ENCODE measurements around the gene MSH3. TPM values are rescaled to one million over a fixed set of nuclear protein-coding genes. Genes with fewer than 3 reads are reported as not detected.

The MSH3 gene
- total RNA-seq, 2 experiments from 2014 or later: 23.0 to 23.4 TPM

GRCh38 chr5:80917631-80918030 lies 263.2 kb downstream of the MSH3 start:
- H3K27me3 Mint-ChIP-seq: no peaks in the 10 kb centered on the region
- peaks cover 7% of the 10 kb centered on the region for H3K4me1 Mint-ChIP-seq (ENCODE audit: low read depth)
- no peak for DNase-seq
- H3K9me3 Mint-ChIP-seq: no peaks in the 10 kb centered on the region
- CTCF ChIA-PET: interaction anchor here (0.9 kb wide), 1 partner anchor 249 kb away, joined by 3 read pairs; no protein-coding TSS in a partner anchor
- no peak overlapping the region for H3K4me3 Mint-ChIP-seq
- POLR2A ChIA-PET: no interaction called here
- no peaks in the 10 kb centered on the region for H3K36me3 Mint-ChIP-seq (ENCODE audit: low read depth)
- no peak for ATAC-seq
- no peak overlapping the region for H3K27ac Mint-ChIP-seq
- intact Hi-C loops (cut with micrococcal nuclease): no loop called here
- TF ChIP-seq CTCF (IDR thresholded peaks at IDR 0.05): no peak

- no peak overlapping the region for H3K4me3 Mint-ChIP-seq
- intact Hi-C loops (cut with micrococcal nuclease): no loop called here
These were observed 265.3 kb downstream of the MSH3 start for GRCh38 chr5:80919678-80920196.

GRCh38 chr5:80920333-80920732 lies 265.9 kb downstream of the MSH3 start:
- no peak for DNase-seq
- no peak for ATAC-seq
- no peak overlapping the region for H3K27ac Mint-ChIP-seq
- no peaks in the 10 kb centered on the region for H3K36me3 Mint-ChIP-seq (ENCODE audit: low read depth)
- TF ChIP-seq CTCF (IDR thresholded peaks at IDR 0.05): no peak
- ChIA-PET CTCF (interaction anchor here (2.0 kb wide), 1 partner anchor 188 kb away, joined by 6 read pairs; no protein-coding TSS in a partner anchor), POLR2A (no interaction called here)
- no peaks in the 10 kb centered on the region for H3K27me3 Mint-ChIP-seq
- intact Hi-C loops (cut with micrococcal nuclease): no loop called here
- H3K4me1 Mint-ChIP-seq (ENCODE audit: low read depth): peaks cover 7% of the 10 kb centered on the region
- no peaks in the 10 kb centered on the region for H3K9me3 Mint-ChIP-seq
- H3K4me3 Mint-ChIP-seq: no peak overlapping the region

More at GRCh38 chr5:80919678-80920196, 265.3 kb downstream of the MSH3 start:
- Mint-ChIP-seq H3K9me3 (no peaks in the 10 kb centered on the region), H3K36me3 (ENCODE audit: low read depth) (no peaks in the 10 kb centered on the region), H3K4me1 (ENCODE audit: low read depth) (peaks cover 7% of the 10 kb centered on the region), H3K27me3 (no peaks in the 10 kb centered on the region), H3K27ac (no peak overlapping the region)
- ATAC-seq: no peak
- no peak for DNase-seq
- TF ChIP-seq CTCF (IDR thresholded peaks at IDR 0.05): no peak
- ChIA-PET CTCF (interaction anchor here (0.6 to 2.0 kb wide), 2 partner anchors 36 to 188 kb away, joined by 3 to 6 read pairs; no protein-coding TSS in a partner anchor), POLR2A (no interaction called here)

GRCh38 chr5:80921026-80921425 lies 266.6 kb downstream of the MSH3 start:
- Mint-ChIP-seq H3K27ac (no peak overlapping the region), H3K4me3 (no peak overlapping the region), H3K27me3 (no peaks in the 10 kb centered on the region), H3K9me3 (no peaks in the 10 kb centered on the region), H3K36me3 (ENCODE audit: low read depth) (no peaks in the 10 kb centered on the region), H3K4me1 (ENCODE audit: low read depth) (peaks cover 7% of the 10 kb centered on the region)
- ChIA-PET CTCF (interaction anchor here (1.2 to 2.0 kb wide), 2 partner anchors 187 to 243 kb away, joined by 3 to 6 read pairs; no protein-coding TSS in a partner anchor), POLR2A (no interaction called here)
- no peak for ATAC-seq
- TF ChIP-seq CTCF (IDR thresholded peaks at IDR 0.05): no peak
- no peak for DNase-seq
- intact Hi-C loops (cut with micrococcal nuclease): no loop called here

- Mint-ChIP-seq H3K27me3 (no peaks in the 10 kb centered on the region), H3K27ac (no peak overlapping the region), H3K9me3 (no peaks in the 10 kb centered on the region), H3K36me3 (ENCODE audit: low read depth) (no peaks in the 10 kb centered on the region), H3K4me1 (ENCODE audit: low read depth) (peaks cover 3% of the 10 kb centered on the region), H3K4me3 (no peak overlapping the region)
- ATAC-seq: no peak
- no peak for TF ChIP-seq CTCF (IDR thresholded peaks at IDR 0.05)
- intact Hi-C loops (cut with micrococcal nuclease): no loop called here
- ChIA-PET POLR2A (no interaction called here), CTCF (no interaction called here)
- DNase-seq: no peak
These were observed 271.5 kb downstream of the MSH3 start for GRCh38 chr5:80925931-80926330.

Other genes with a start within 250 kb of the MSH3 start
- 1 to 10 TPM; 5.9 to 6.7 TPM for gene ZFYVE16, start 246.6 kb upstream of the MSH3 start, total RNA-seq
- under 1 TPM in 1 of 2 experiments, not detected in 1; 0.25 TPM for gene FAM151B, start 166.6 kb upstream of the MSH3 start, total RNA-seq
- gene ANKRD34B, start 84.4 kb upstream of the MSH3 start, total RNA-seq: not detected
- 100 to 1,000 TPM; 107 to 109 TPM for gene DHFR, start 331 bp downstream of the MSH3 start, total RNA-seq